DOHH2 (cell line): ENCODE data around the gene TEX51.

Source experiments
- H3F3A ChIP-seq: fragments of 200-600 bp; sonication (generic), shearing (Covaris generic); 2 replicates; pipeline ENCODE4 v1.6.0; 2016; ENCODE audit warnings: antibody characterized with exemption, mild to moderate bottlenecking; ENCODE audit not compliant: control insufficient read depth, insufficient read depth
- H3K27ac ChIP-seq: fragments of 200-600 bp; sonication (generic); 2 replicates; pipeline ENCODE4 v1.5.1; 2014; ENCODE audit warnings: low read depth, mild to moderate bottlenecking, low read length, moderate library complexity
- H3K27me3 ChIP-seq: fragments of 200-600 bp; sonication (generic); 2 replicates; pipeline ENCODE4 v1.6.1; 2014; ENCODE audit warnings: mild to moderate bottlenecking, low read length, mixed read lengths; ENCODE audit not compliant: control insufficient read depth
- H3K36me3 ChIP-seq: fragments of 200-600 bp; sonication (generic); 2 replicates; pipeline ENCODE4 v1.6.1; 2014; ENCODE audit warnings: mild to moderate bottlenecking, low read length, moderate library complexity, mixed read lengths; ENCODE audit not compliant: control insufficient read depth
- H3K4me1 ChIP-seq: fragments of 200-600 bp; sonication (generic); 2 replicates; pipeline ENCODE4 v1.6.1; 2014; ENCODE audit warnings: mild to moderate bottlenecking, low read length, mixed read lengths; ENCODE audit not compliant: control insufficient read depth
- H3K4me2 ChIP-seq: fragments of 200-600 bp; sonication (generic); 2 replicates; pipeline ENCODE4 v1.6.0; 2014; ENCODE audit warnings: mild to moderate bottlenecking, low read length, moderate library complexity
- H3K4me3 ChIP-seq: fragments of 200-600 bp; sonication (generic); 2 replicates; pipeline ENCODE4 v1.5.1; 2014; ENCODE audit warnings: mild to moderate bottlenecking, low read length, mixed read lengths
- H3K79me2 ChIP-seq: fragments of 200-600 bp; sonication (generic); 2 replicates; pipeline ENCODE4 v1.6.1; 2014; ENCODE audit warnings: mild to moderate bottlenecking, low read length, mixed read lengths; ENCODE audit not compliant: control insufficient read depth
- H3K9me2 ChIP-seq: fragments of 200-600 bp; sonication (generic); replicated peaks from 2 replicates; pipeline ENCODE4 v1.6.1; 2014; ENCODE audit warnings: mild to moderate bottlenecking, low read length, mixed read lengths; ENCODE audit not compliant: control insufficient read depth
- H3K9me3 ChIP-seq: fragments of 200-600 bp; sonication (generic); 2 replicates; pipeline ENCODE4 v1.6.1; 2014; ENCODE audit warnings: antibody characterized with exemption, low read length, mixed read lengths; ENCODE audit not compliant: control insufficient read depth, insufficient read depth
- H4K20me1 ChIP-seq: fragments of 200-600 bp; sonication (generic); 2 replicates; pipeline ENCODE4 v1.6.0; 2014; ENCODE audit warnings: low read depth, mild to moderate bottlenecking, antibody characterized with exemption, low read length, moderate library complexity; ENCODE audit not compliant: control insufficient read depth, insufficient read depth
- EZH2phosphoT487 ChIP-seq: fragments of 200-600 bp; sonication (generic); IDR thresholded peaks from 2 replicates; pipeline ENCODE4 v1.6.1; 2017; ENCODE audit warnings: borderline replicate concordance, mild to moderate bottlenecking, antibody characterized with exemption, low read length, moderate library complexity, mixed read lengths
- TF ChIP-seq, protein P1 (sequence below): fragments of 200-600 bp; sonication (generic); IDR thresholded peaks from one replicate; pipeline ENCODE4 v1.5.1; 2014; ENCODE audit warnings: antibody characterized with exemption, mild to moderate bottlenecking, low read depth, low read length; ENCODE audit not compliant: poor library complexity, severe bottlenecking

The TEX51 gene

DNA sequence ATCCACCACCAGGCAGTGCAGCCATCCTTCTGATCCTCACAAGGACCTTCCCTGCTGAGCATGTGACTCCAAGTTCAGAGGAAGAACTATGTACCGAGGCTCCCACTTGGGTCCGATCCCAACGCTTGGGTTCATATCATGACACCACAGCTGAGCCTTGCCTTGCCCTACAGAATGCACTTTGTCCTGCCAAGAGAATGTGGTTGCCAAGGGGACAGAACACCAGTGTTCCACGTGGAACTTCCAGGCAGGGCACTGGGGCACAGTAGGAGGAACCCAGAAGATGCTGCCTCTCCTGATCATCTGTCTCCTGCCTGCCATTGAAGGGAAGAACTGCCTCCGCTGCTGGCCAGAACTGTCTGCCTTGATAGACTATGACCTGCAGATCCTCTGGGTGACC is at the start of gene TEX51:
TEX51 (plus strand) TSS at position 255 of the 400 bp plus-strand sequence; CDS start at position 284, 29 bp downstream.
- Histone ChIP-seq H3K9me3 (no peaks in the 10 kb centered on the region), H4K20me1 (no peaks in the 10 kb centered on the region), H3K36me3 (no peaks in the 10 kb centered on the region), H3K4me3 (no peak within 1 kb of the TSS), H3K9me2 (no peaks in the 10 kb centered on the region), H3K27ac (no peak within 1 kb of the TSS), H3F3A (no peaks in the 10 kb centered on the region), H3K4me2 (no peak within 1 kb of the TSS), H3K4me1 (peaks cover 23% of the 10 kb centered on the region), H3K79me2 (no peaks in the 10 kb centered on the region), H3K27me3 (no peaks in the 10 kb centered on the region)
- TF ChIP-seq, protein P1, sequence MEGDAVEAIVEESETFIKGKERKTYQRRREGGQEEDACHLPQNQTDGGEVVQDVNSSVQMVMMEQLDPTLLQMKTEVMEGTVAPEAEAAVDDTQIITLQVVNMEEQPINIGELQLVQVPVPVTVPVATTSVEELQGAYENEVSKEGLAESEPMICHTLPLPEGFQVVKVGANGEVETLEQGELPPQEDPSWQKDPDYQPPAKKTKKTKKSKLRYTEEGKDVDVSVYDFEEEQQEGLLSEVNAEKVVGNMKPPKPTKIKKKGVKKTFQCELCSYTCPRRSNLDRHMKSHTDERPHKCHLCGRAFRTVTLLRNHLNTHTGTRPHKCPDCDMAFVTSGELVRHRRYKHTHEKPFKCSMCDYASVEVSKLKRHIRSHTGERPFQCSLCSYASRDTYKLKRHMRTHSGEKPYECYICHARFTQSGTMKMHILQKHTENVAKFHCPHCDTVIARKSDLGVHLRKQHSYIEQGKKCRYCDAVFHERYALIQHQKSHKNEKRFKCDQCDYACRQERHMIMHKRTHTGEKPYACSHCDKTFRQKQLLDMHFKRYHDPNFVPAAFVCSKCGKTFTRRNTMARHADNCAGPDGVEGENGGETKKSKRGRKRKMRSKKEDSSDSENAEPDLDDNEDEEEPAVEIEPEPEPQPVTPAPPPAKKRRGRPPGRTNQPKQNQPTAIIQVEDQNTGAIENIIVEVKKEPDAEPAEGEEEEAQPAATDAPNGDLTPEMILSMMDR = no peak
- TF ChIP-seq EZH2phosphoT487 = no peak

DNA sequence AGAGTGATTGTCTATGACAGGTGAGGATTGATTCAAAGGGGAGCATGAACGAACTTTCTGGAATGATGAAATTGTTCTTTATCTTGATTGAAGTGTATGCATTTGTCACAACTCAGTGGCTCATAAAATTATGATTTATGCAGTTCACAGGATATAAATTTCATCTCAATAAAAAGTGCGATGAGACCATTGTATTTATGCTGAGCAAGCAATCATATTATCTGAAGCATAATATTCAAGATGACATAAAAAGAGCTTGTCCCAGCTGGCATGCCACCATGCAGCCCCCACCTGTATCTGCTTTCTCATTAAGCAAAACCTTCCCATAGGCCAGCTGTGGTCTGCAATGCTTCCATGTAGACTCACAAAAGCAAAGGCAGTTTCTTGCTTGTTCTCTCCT is 49.6 kb upstream of the TEX51 start:
- Histone ChIP-seq H4K20me1 (no peaks in the 10 kb centered on the region), H3K9me2 (no peaks in the 10 kb centered on the region)
- TF ChIP-seq, protein P1 = no peak
- TF ChIP-seq EZH2phosphoT487 = no peak

DNA sequence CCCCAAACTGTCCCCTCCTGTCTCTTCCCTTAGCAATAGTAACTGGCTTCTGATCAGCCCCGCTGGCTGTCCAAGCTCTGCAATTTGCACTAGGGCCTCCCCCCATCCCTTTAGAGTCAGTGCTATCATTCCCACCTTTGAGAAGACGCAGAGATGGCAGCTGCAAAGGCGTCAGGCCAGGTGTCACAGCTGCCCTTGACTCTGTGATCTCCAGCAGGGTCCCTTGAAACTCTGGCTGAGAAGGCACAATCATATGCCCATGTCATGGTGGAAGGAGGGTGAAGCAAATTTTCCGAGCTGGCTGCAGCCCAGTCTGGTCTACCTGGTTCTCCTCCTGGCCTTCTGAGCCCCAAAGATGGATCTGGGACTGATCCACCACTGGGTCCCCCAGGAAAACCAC is 49.2 kb upstream of the TEX51 start:
- TF ChIP-seq, protein P1 = no peak
- TF ChIP-seq EZH2phosphoT487 = no peak
- Histone ChIP-seq H3K79me2 (no peaks in the 10 kb centered on the region), H3K4me2 (no peak overlapping the region), H3K9me2 (no peaks in the 10 kb centered on the region), H3K27ac (no peak overlapping the region), H3K9me3 (no peaks in the 10 kb centered on the region), H3F3A (no peaks in the 10 kb centered on the region), H3K4me1 (no peaks in the 10 kb centered on the region), H3K36me3 (no peaks in the 10 kb centered on the region), H3K27me3 (0 out of 2 replicates have a peak, but pooled peaks cover 3% of the 10 kb centered on the region), H3K4me3 (no peak overlapping the region), H4K20me1 (no peaks in the 10 kb centered on the region)

More for the DNA sequence above, 49.6 kb upstream of the TEX51 start:
- Histone ChIP-seq H3K4me3 (no peak overlapping the region), H3K79me2 (no peaks in the 10 kb centered on the region), H3K27me3 (0 out of 2 replicates have a peak, but pooled peaks cover 3% of the 10 kb centered on the region), H3F3A (no peaks in the 10 kb centered on the region), H3K4me2 (no peak overlapping the region), H3K27ac (no peak overlapping the region), H3K9me3 (no peaks in the 10 kb centered on the region), H3K36me3 (no peaks in the 10 kb centered on the region), H3K4me1 (no peaks in the 10 kb centered on the region)
